ENCODE data around the gene ADAMTS18. TPM values are rescaled to one million over a fixed set of nuclear protein-coding genes. Genes with fewer than 3 reads are reported as not detected.

ADAMTS18 gene
- total RNA-seq, 1 donor from 2014 or later = 7.9 TPM

- Mint-ChIP-seq H3K27me3 (peaks cover 34% of the 10 kb centered on the region), H3K4me3 (no peak overlapping the region), H3K9me3 (no peaks in the 10 kb centered on the region), H3K27ac (no peak overlapping the region), H3K36me3 (no peaks in the 10 kb centered on the region), H3K4me1 (ENCODE audit: unreplicated experiment) (peaks cover 10% of the 10 kb centered on the region)
- no peak for TF ChIP-seq CTCF (conservative IDR thresholded peaks at IDR 0.05)
- DNase-seq (ENCODE audit: extremely low spot score, unreplicated experiment) = no peak
These were observed 8.7 kb upstream of the ADAMTS18 start for GRCh38 chr16:77443357-77444146.

GRCh38 chr16:77442078-77442477, 7.2 kb upstream of the ADAMTS18 start:
- Mint-ChIP-seq H3K36me3 (no peaks in the 10 kb centered on the region), H3K4me1 (ENCODE audit: unreplicated experiment) (peaks cover 16% of the 10 kb centered on the region), H3K27me3 (peaks cover 46% of the 10 kb centered on the region), H3K27ac (no peak overlapping the region), H3K4me3 (no peak overlapping the region), H3K9me3 (no peaks in the 10 kb centered on the region)
- DNase-seq (ENCODE audit: extremely low spot score, unreplicated experiment) = no peak
- TF ChIP-seq CTCF (conservative IDR thresholded peaks at IDR 0.05) = no peak

- Mint-ChIP-seq H3K4me3 (no peak overlapping the region), H3K36me3 (no peaks in the 10 kb centered on the region), H3K27ac (no peak overlapping the region), H3K27me3 (peaks cover 65% of the 10 kb centered on the region), H3K9me3 (no peaks in the 10 kb centered on the region), H3K4me1 (ENCODE audit: unreplicated experiment) (peaks cover 13% of the 10 kb centered on the region)
- no peak for TF ChIP-seq CTCF (conservative IDR thresholded peaks at IDR 0.05)
- no peak for DNase-seq (ENCODE audit: extremely low spot score, unreplicated experiment)
These were observed 4.3 kb upstream of the ADAMTS18 start for GRCh38 chr16:77439106-77439505.

- no peak overlapping the region for H3K27ac Mint-ChIP-seq
- peaks cover 12% of the 10 kb centered on the region for H3K4me1 Mint-ChIP-seq (ENCODE audit: unreplicated experiment)
- no peaks in the 10 kb centered on the region for H3K9me3 Mint-ChIP-seq
- DNase-seq (ENCODE audit: extremely low spot score, unreplicated experiment) = no peak
- TF ChIP-seq CTCF (conservative IDR thresholded peaks at IDR 0.05) = peak; percentile 53
- H3K4me3 Mint-ChIP-seq = peak overlapping the region; percentile 61
- H3K27me3 Mint-ChIP-seq = peaks cover 69% of the 10 kb centered on the region
- H3K36me3 Mint-ChIP-seq = no peaks in the 10 kb centered on the region
These were observed 3.0 kb upstream of the ADAMTS18 start for GRCh38 chr16:77437859-77438258.

GRCh38 chr16:77435272-77435820, 512 bp upstream of the ADAMTS18 start:
- TF ChIP-seq CTCF (conservative IDR thresholded peaks at IDR 0.05) = no peak
- Mint-ChIP-seq H3K27ac (peak overlapping the region; percentile 3), H3K4me1 (ENCODE audit: unreplicated experiment) (peaks cover 18% of the 10 kb centered on the region), H3K9me3 (no peaks in the 10 kb centered on the region), H3K27me3 (peaks cover 81% of the 10 kb centered on the region), H3K36me3 (no peaks in the 10 kb centered on the region), H3K4me3 (peak overlapping the region; percentile 77)
- no peak for DNase-seq (ENCODE audit: extremely low spot score, unreplicated experiment)
